SU-DHL-6 (cell line): ENCODE results near the gene CD5L.

ENCODE experiments used
- H2AFZ ChIP-seq: fragments of 200-600 bp; sonication (generic); 2 replicates; pipeline ENCODE4 v1.6.1; 2014; ENCODE audit warnings: low read depth, mild to moderate bottlenecking, moderate library complexity, mixed read lengths, antibody characterized with exemption, low read length; ENCODE audit not compliant: severe bottlenecking
- H3F3A ChIP-seq: fragments of 200-600 bp; shearing (Covaris generic); 2 replicates; pipeline ENCODE4 v1.6.0; 2016; ENCODE audit warnings: antibody characterized with exemption, mild to moderate bottlenecking; ENCODE audit not compliant: insufficient read depth
- H3K27ac ChIP-seq: fragments of 200-600 bp; sonication (generic); 2 replicates; pipeline ENCODE4 v1.5.1; 2016; ENCODE audit warnings: low read depth, mild to moderate bottlenecking, low read length, moderate library complexity, mixed read lengths
- H3K27me3 ChIP-seq: fragments of 200-600 bp; sonication (generic), shearing (Covaris generic); 2 replicates; pipeline ENCODE4 v1.6.0; 2014; ENCODE audit warnings: mild to moderate bottlenecking, low read length
- H3K36me3 ChIP-seq: fragments of 200-600 bp; sonication (generic); 2 replicates; pipeline ENCODE4 v1.6.1; 2014; ENCODE audit warnings: mild to moderate bottlenecking, low read length, mixed read lengths
- H3K4me2 ChIP-seq: fragments of 300-600, 200-600 bp; shearing (Covaris generic), sonication (generic); 2 replicates; pipeline ENCODE4 v1.6.0; 2014; ENCODE audit warnings: low read length, low read depth, mild to moderate bottlenecking; ENCODE audit not compliant: poor library complexity, severe bottlenecking
- H3K4me3 ChIP-seq: fragments of 200-600 bp; sonication (generic); 2 replicates; pipeline ENCODE4 v1.5.1; 2014; ENCODE audit warnings: antibody characterized with exemption, low read length, mild to moderate bottlenecking, mixed read lengths; ENCODE audit not compliant: insufficient read depth, poor library complexity, severe bottlenecking
- H3K79me2 ChIP-seq: fragments of 200-600 bp; sonication (generic); 2 replicates; pipeline ENCODE4 v1.6.1; 2014; ENCODE audit warnings: mild to moderate bottlenecking, low read length, moderate library complexity; ENCODE audit not compliant: insufficient read depth
- H3K9ac ChIP-seq: fragments of 200-600 bp; sonication (generic); 2 replicates; pipeline ENCODE4 v1.7.0; 2014; ENCODE audit warnings: mild to moderate bottlenecking, low read length
- H3K9me2 ChIP-seq: fragments of 200-600 bp; sonication (generic); replicated peaks from 2 replicates; pipeline ENCODE4 v1.6.1; 2014; ENCODE audit warnings: low read length; ENCODE audit not compliant: insufficient read depth
- H3K9me3 ChIP-seq: fragments of 200-600 bp; sonication (generic); 2 replicates; pipeline ENCODE4 v1.6.1; 2014; ENCODE audit warnings: low read length, mixed read lengths; ENCODE audit not compliant: insufficient read depth
- H4K20me1 ChIP-seq: fragments of 200-600 bp; sonication (generic); 2 replicates; pipeline ENCODE4 v1.6.1; 2014; ENCODE audit warnings: low read depth, mild to moderate bottlenecking, antibody characterized with exemption, low read length, moderate library complexity, mixed read lengths
- EZH2phosphoT487 ChIP-seq: fragments of 200-600 bp; sonication (generic), shearing (Covaris generic); conservative IDR thresholded peaks from 2 replicates; pipeline ENCODE4 v1.6.1; 2018; ENCODE audit warnings: mild to moderate bottlenecking, antibody characterized with exemption, low read length, moderate library complexity, mixed read lengths
- TF ChIP-seq, protein P1 (sequence below): fragments of 200-600 bp; sonication (generic); IDR thresholded peaks from one replicate; pipeline ENCODE4 v1.5.1; 2017; ENCODE audit warnings: antibody characterized with exemption, mild to moderate bottlenecking, low read length, moderate library complexity; ENCODE audit not compliant: insufficient read depth, poor library complexity, severe bottlenecking

Gene CD5L

GRCh38 chr1:157834430-157834829 is 7.2 kb downstream of the CD5L start:
- Histone ChIP-seq H3K27ac (no peak overlapping the region), H3K9ac (no peak overlapping the region), H2AFZ (no peak overlapping the region), H3K4me3 (no peak overlapping the region), H3K27me3 (no peaks in the 10 kb centered on the region), H3F3A (no peaks in the 10 kb centered on the region), H3K79me2 (no peaks in the 10 kb centered on the region), H3K36me3 (no peaks in the 10 kb centered on the region), H3K9me3 (no peaks in the 10 kb centered on the region), H3K9me2 (no peaks in the 10 kb centered on the region), H3K4me2 (no peak overlapping the region), H4K20me1 (no peaks in the 10 kb centered on the region)
- TF ChIP-seq EZH2phosphoT487: no peak
- TF ChIP-seq, protein P1, sequence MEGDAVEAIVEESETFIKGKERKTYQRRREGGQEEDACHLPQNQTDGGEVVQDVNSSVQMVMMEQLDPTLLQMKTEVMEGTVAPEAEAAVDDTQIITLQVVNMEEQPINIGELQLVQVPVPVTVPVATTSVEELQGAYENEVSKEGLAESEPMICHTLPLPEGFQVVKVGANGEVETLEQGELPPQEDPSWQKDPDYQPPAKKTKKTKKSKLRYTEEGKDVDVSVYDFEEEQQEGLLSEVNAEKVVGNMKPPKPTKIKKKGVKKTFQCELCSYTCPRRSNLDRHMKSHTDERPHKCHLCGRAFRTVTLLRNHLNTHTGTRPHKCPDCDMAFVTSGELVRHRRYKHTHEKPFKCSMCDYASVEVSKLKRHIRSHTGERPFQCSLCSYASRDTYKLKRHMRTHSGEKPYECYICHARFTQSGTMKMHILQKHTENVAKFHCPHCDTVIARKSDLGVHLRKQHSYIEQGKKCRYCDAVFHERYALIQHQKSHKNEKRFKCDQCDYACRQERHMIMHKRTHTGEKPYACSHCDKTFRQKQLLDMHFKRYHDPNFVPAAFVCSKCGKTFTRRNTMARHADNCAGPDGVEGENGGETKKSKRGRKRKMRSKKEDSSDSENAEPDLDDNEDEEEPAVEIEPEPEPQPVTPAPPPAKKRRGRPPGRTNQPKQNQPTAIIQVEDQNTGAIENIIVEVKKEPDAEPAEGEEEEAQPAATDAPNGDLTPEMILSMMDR: no peak

- no peaks in the 10 kb centered on the region for H3K9me2 ChIP-seq
- no peaks in the 10 kb centered on the region for H3F3A ChIP-seq
- no peaks in the 10 kb centered on the region for H3K36me3 ChIP-seq
- H3K9ac ChIP-seq: no peak overlapping the region
- H3K9me3 ChIP-seq: no peaks in the 10 kb centered on the region
- H3K79me2 ChIP-seq: no peaks in the 10 kb centered on the region
- no peaks in the 10 kb centered on the region for H3K27me3 ChIP-seq
- TF ChIP-seq, protein P1: no peak
- no peak for TF ChIP-seq EZH2phosphoT487
- peak overlapping the region; percentile 18 for H3K4me2 ChIP-seq
- H3K27ac ChIP-seq: no peak overlapping the region
- no peak overlapping the region for H3K4me3 ChIP-seq
- no peaks in the 10 kb centered on the region for H4K20me1 ChIP-seq
- H2AFZ ChIP-seq: peak overlapping the region; percentile 17
Observed at GRCh38 chr1:157833145-157833544, 8.5 kb downstream of the CD5L start.

DNA sequence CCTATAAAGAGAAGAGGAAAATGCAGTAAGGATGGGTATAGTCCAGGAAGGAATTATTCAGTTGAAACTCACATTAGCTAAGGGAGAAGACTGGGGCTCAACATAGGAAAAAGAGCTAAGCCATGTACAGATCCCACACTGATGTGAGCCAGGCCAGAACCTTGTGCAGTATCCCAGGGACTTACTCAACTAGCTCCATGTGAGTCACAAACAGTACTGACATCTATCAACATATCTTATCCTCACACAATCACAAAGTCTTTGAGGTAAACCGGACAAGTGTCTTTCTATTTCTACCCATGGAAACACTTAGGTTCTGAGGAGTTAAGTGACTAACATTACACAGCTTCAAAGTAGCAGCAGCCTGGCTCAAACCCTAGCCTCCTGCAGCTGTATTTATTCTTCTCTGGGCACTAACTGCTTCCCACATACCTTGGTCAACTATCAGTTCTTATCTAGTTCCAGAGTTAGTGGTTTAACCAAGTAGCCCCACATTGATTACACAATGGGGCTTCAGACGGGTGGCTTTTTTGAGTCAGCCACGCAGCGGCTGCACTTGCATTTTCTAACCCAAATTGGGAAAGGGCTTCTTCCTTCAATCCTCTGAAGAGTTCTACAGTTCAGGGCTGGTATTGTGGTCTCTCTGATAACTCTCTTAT is 9.5 kb downstream of the CD5L start:
- TF ChIP-seq, protein P1: no peak
- TF ChIP-seq EZH2phosphoT487: no peak
- Histone ChIP-seq H3K9me2 (no peaks in the 10 kb centered on the region), H2AFZ (no peak overlapping the region), H4K20me1 (no peaks in the 10 kb centered on the region), H3K27ac (no peak overlapping the region), H3K36me3 (no peaks in the 10 kb centered on the region), H3K4me3 (no peak overlapping the region), H3K9me3 (no peaks in the 10 kb centered on the region), H3F3A (no peaks in the 10 kb centered on the region), H3K27me3 (no peaks in the 10 kb centered on the region), H3K4me2 (no peak overlapping the region), H3K79me2 (no peaks in the 10 kb centered on the region), H3K9ac (no peak overlapping the region)
